HepG2 (cell line): Measurements from ENCODE around the gene MSI2.

Experiments used
- BCLAF1 ChIP-seq: fragments of 450-650 bp; IDR thresholded peaks from 2 replicates; pipeline ENCODE4 v1.6.1; 2017; ENCODE audit warnings: mild to moderate bottlenecking
- ELF1 ChIP-seq: sonication (generic); formaldehyde crosslinking; IDR thresholded peaks from 2 replicates; pipeline ENCODE4 v1.4.0; 2020; ENCODE audit warnings: missing genetic modification reagents
- EZH2 ChIP-seq: conservative IDR thresholded peaks from 2 replicates; pipeline ENCODE4 v1.6.1; 2012; ENCODE audit warnings: mild to moderate bottlenecking, low read depth, low read length, moderate library complexity
- MZF1 ChIP-seq: sonication (generic); formaldehyde crosslinking; IDR thresholded peaks from 2 replicates; pipeline ENCODE4 v1.8.1; 2023; ENCODE audit warnings: mild to moderate bottlenecking, missing genetic modification reagents, borderline replicate concordance
- NFYB ChIP-seq: sonication (generic); formaldehyde crosslinking; IDR thresholded peaks from 2 replicates; pipeline ENCODE4 v1.4.0; 2020; ENCODE audit warnings: missing genetic modification reagents
- POLR2A ChIP-seq, 2 experiments: IDR thresholded peaks; 2 replicates each; pipeline ENCODE4 v1.6.1; 2011; ENCODE audit warnings: low read depth in 2 of 2, low read length in 2 of 2, mild to moderate bottlenecking in 1 of 2, moderate library complexity in 1 of 2; ENCODE audit not compliant: insufficient read depth in 1 of 2
- POLR2AphosphoS2 ChIP-seq: IDR thresholded peaks from 2 replicates; pipeline ENCODE4 v1.6.1; 2011; ENCODE audit warnings: low read depth, low read length, improper control_type of control experiment
- ZNF589 ChIP-seq: sonication (generic); formaldehyde crosslinking; conservative IDR thresholded peaks from 2 replicates; pipeline ENCODE4 v1.8.0; 2022; ENCODE audit warnings: mild to moderate bottlenecking, moderate library complexity, missing genetic modification reagents
- TF ChIP-seq, protein P1 (sequence below): sonication (generic); formaldehyde crosslinking; conservative IDR thresholded peaks from 2 replicates; pipeline ENCODE4 v1.5.0; 2020; ENCODE audit warnings: missing genetic modification reagents
- TF ChIP-seq, protein P2 (sequence below): IDR thresholded peaks from 2 replicates; pipeline ENCODE4 v1.6.1; 2012; ENCODE audit warnings: inconsistent platforms
- TF ChIP-seq, protein P3 (sequence below), 2 experiments: sonication (generic) in 1 of 2; formaldehyde crosslinking in 1 of 2; IDR thresholded peaks; 2 replicates each; pipeline versions ENCODE4 v1.5.1 to v1.6.1; 2011 to 2020; ENCODE audit warnings: borderline replicate concordance in 1 of 2, low read depth in 1 of 2, low read length in 1 of 2, mild to moderate bottlenecking in 1 of 2, missing genetic modification reagents in 1 of 2, moderate library complexity in 1 of 2
- TF ChIP-seq, protein P4 (sequence below): sonication (generic); formaldehyde crosslinking; IDR thresholded peaks from 2 replicates; pipeline ENCODE4 v1.5.0; 2020; ENCODE audit warnings: mild to moderate bottlenecking, missing genetic modification reagents, moderate library complexity

DNA sequence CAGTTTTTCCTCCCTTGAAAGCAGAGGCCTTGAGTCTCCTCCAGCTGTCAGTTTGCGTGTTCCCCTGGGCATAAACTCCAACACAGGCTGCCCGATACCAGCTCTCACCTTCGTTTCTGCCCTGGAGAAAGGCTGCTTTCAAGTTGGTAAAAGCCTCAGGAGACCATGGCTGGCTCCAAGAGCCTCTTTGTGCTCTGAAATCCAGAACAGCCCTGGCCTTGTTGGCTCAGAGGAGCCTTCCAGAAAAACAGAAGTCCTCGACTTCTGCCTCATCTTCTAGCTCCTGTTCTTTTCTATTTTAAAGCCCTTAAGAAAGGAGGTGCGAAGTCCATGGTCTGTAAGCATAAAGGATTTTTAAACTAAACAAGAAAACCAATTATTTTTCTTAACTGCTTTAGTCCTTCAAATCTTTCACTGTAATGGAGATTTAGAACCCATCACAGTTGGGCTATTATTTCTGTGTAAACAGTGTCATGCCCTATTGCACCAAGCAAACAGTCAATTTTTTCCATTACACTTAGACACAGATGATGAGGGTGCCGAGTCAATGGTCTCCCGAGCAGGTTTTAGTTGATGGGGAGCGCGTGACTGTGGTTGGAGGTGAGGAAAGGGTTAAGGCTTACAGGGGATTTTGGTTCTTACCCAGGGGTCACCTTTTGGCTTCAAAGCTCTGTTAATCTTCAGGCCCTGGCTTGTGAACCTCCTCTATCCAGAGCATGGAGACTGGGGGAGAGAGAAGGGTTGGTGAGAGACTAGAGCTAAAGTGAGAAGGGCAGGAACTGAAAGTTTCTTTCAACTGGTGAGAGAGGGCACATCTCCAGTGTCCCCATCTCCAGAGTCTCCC is 212.8 kb downstream of the MSI2 start:
- TF ChIP-seq, protein P1, sequence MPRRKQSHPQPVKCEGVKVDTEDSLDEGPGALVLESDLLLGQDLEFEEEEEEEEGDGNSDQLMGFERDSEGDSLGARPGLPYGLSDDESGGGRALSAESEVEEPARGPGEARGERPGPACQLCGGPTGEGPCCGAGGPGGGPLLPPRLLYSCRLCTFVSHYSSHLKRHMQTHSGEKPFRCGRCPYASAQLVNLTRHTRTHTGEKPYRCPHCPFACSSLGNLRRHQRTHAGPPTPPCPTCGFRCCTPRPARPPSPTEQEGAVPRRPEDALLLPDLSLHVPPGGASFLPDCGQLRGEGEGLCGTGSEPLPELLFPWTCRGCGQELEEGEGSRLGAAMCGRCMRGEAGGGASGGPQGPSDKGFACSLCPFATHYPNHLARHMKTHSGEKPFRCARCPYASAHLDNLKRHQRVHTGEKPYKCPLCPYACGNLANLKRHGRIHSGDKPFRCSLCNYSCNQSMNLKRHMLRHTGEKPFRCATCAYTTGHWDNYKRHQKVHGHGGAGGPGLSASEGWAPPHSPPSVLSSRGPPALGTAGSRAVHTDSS (CRISPR knock-in tag), result no peak
- TF ChIP-seq MZF1 (CRISPR knock-in tag) (no peak), NFYB (no peak), EZH2 (no peak), POLR2A (IDR thresholded peaks at IDR 0.05; ENCODE audit: insufficient read depth in 1 of 2, low read depth in 2 of 2, low read length in 2 of 2) (no peak), ELF1 (no peak), BCLAF1 (no peak), ZNF589 (CRISPR knock-in tag) (no peak), POLR2AphosphoS2 (no peak)
- TF ChIP-seq, protein P2, sequence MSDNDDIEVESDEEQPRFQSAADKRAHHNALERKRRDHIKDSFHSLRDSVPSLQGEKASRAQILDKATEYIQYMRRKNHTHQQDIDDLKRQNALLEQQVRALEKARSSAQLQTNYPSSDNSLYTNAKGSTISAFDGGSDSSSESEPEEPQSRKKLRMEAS, result no peak
- TF ChIP-seq, protein P3, sequence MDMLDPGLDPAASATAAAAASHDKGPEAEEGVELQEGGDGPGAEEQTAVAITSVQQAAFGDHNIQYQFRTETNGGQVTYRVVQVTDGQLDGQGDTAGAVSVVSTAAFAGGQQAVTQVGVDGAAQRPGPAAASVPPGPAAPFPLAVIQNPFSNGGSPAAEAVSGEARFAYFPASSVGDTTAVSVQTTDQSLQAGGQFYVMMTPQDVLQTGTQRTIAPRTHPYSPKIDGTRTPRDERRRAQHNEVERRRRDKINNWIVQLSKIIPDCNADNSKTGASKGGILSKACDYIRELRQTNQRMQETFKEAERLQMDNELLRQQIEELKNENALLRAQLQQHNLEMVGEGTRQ (IDR thresholded peaks at IDR 0.05; ENCODE audit: low read depth, low read length), result no peak
- TF ChIP-seq, protein P3 (CRISPR knock-in tag; IDR thresholded peaks at IDR 0.05; ENCODE audit: borderline replicate concordance), result no peak
- TF ChIP-seq, protein P4, sequence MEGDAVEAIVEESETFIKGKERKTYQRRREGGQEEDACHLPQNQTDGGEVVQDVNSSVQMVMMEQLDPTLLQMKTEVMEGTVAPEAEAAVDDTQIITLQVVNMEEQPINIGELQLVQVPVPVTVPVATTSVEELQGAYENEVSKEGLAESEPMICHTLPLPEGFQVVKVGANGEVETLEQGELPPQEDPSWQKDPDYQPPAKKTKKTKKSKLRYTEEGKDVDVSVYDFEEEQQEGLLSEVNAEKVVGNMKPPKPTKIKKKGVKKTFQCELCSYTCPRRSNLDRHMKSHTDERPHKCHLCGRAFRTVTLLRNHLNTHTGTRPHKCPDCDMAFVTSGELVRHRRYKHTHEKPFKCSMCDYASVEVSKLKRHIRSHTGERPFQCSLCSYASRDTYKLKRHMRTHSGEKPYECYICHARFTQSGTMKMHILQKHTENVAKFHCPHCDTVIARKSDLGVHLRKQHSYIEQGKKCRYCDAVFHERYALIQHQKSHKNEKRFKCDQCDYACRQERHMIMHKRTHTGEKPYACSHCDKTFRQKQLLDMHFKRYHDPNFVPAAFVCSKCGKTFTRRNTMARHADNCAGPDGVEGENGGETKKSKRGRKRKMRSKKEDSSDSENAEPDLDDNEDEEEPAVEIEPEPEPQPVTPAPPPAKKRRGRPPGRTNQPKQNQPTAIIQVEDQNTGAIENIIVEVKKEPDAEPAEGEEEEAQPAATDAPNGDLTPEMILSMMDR, result no peak
